Colonic mucosa (tissue), 4 donors: ENCODE data around the gene UTS2. TPM values are rescaled to one million over a fixed set of nuclear protein-coding genes. Genes with fewer than 3 reads are reported as not detected.

Source experiments
- DNase-seq: peaks from one replicate; pipeline ENCODE4 v3.0.0-alpha.2; 2020
- H3K27ac ChIP-seq: fragments of 200-600 bp; one replicate; pipeline ENCODE4 v1.8.0; 2021
- H3K27me3 ChIP-seq: fragments of 200-600 bp; one replicate; pipeline ENCODE4 v1.8.0; 2021
- H3K36me3 ChIP-seq: fragments of 200-600 bp; one replicate; pipeline ENCODE4 v1.8.0; 2021
- H3K4me1 ChIP-seq: fragments of 200-600 bp; one replicate; pipeline ENCODE4 v1.8.0; 2021; ENCODE audit warnings: mild to moderate bottlenecking
- H3K4me3 ChIP-seq: fragments of 200-600 bp; one replicate; pipeline ENCODE4 v1.8.0; 2021
- H3K9ac ChIP-seq, 2 donors: one replicate each; pipeline ENCODE4 v1.7.0; 2013; ENCODE audit warnings: control low read depth in 2 of 2, low read depth in 2 of 2, low read length in 2 of 2
- H3K9me3 ChIP-seq: fragments of 200-600 bp; one replicate; pipeline ENCODE4 v1.8.0; 2021
- intact Hi-C: fragments of 100-400 bp; cut with DNase I; formaldehyde crosslinking; loops from one replicate; pipeline ENCODE4 v1.14.1; 2022
- total RNA-seq, 2 donors: library from RNA; stranded (reverse); fragmentation: NEBNext Ultra II Directional in 1 of 2; extraction: Animal tissue kit (Norgen Biotek cat#: 25700) in 1 of 2; gene quantifications; one replicate each; pipeline ENCODE4 v1.2.1, GENCODE V29; 2021
- TF ChIP-seq, protein P1 (sequence below): fragments of 200-600 bp; IDR thresholded peaks from one replicate; pipeline ENCODE4 v1.8.0; 2022; ENCODE audit warnings: antibody characterized with exemption, mild to moderate bottlenecking
- donor health status: healthy.
- donor health status: DM: no; HTN: no; CAD: no.
- donor health status: DM: no; HTN: no; CAD: no.

UTS2 gene
- total RNA-seq, 2 donors from 2014 or later = 0.20 TPM; not detected in 1

DNA sequence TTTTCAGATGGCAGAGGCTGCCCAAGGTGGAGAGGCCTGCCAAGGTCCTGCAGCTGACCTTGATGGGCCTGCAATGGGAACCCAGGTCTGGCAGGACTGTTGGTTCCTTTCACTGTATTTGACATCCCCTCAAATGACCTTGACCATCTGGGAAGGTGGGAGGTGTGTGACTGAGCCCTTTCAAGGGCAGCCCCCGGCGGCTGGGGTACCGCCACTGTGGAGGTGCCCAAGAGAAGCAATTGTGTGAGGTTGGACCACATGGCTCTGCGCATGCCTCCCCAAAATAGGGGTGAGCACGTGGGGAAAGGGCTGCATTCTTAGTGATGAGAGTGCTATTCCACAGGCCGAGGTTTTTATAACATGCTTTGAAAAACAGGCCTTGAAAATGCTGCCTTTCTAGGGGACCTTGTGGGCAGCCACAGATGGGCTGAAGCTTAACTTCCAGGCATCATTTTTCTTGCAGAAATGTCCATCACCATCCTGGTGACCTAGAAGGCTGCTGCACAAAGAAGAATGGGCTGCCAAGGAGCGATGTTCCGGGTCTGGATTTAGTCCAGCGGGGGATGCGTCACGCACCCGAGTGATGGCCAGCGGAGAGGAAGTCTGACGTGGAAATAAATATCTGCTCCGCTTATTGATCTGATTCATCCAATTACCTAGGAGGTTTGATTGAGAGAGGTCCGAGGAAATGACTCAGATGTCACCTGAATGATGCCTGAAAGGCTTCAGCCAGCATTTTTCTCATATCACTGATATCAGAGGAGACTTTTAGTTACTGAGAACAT is 16.5 kb upstream of the UTS2 start:
- H3K9me3 ChIP-seq = no peaks in the 10 kb centered on the region
- intact Hi-C loops = no loop called here
- H3K4me3 ChIP-seq = no peak overlapping the region
- TF ChIP-seq, protein P1, sequence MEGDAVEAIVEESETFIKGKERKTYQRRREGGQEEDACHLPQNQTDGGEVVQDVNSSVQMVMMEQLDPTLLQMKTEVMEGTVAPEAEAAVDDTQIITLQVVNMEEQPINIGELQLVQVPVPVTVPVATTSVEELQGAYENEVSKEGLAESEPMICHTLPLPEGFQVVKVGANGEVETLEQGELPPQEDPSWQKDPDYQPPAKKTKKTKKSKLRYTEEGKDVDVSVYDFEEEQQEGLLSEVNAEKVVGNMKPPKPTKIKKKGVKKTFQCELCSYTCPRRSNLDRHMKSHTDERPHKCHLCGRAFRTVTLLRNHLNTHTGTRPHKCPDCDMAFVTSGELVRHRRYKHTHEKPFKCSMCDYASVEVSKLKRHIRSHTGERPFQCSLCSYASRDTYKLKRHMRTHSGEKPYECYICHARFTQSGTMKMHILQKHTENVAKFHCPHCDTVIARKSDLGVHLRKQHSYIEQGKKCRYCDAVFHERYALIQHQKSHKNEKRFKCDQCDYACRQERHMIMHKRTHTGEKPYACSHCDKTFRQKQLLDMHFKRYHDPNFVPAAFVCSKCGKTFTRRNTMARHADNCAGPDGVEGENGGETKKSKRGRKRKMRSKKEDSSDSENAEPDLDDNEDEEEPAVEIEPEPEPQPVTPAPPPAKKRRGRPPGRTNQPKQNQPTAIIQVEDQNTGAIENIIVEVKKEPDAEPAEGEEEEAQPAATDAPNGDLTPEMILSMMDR = no peak
- DNase-seq = no peak
- no peak overlapping the region for H3K27ac ChIP-seq
- no peaks in the 10 kb centered on the region for H3K4me1 ChIP-seq
- no peaks in the 10 kb centered on the region for H3K36me3 ChIP-seq
- H3K9ac ChIP-seq = no peak overlapping the region
- H3K27me3 ChIP-seq = no peaks in the 10 kb centered on the region

DNA sequence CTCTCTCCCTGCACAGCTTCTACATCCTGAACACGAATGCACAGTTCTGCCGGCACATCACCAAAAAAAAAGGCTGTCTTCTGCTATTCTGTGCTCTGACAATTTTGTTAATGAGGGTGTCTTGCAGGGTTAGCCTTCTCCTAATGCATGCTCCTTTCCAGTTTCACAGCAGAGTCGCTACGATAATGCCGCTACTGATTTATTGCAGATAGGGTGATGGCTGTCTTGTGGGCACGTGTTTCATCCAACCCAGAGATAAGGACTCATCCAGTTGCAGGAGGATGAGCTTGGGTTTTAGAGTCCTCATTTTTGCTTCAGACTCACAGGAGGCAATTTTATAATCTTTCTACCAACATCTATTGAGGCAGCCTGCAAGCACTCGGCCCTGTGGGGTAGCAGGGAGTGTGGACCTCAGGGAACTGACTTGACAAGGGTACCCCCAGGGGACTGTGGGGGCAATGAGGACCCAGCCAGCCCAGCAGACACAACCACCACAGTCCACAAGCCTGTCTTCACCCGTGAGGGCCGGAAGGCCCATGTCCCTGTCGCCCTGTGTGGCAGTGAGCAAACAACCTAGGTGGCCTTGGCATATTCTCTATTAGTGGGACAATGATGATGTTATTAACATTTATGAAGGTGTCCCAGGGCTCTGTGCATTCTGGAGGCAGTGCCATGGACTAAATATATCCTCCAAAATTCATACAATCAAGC is 15.4 kb upstream of the UTS2 start:
- intact Hi-C loops = no loop called here

DNA sequence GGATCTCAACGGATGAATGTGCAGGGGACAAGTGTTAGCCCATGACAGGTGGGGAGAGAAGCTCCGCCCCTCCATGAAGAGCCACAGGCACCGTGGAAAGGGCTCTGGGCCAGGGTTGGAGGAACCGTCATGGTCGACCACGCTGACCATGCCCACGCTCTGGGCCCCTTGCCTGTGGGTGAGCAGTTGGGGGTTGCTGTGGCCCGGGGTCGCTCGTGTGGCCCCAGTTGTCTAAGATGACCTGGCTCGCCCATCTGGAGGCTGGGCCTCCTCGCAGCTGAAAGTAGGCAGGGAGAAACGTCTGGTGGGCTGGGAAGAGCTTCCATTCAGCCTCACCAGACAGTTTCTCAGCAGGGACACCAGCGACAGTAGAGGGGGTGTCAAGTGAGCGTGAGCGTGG is 13.1 kb upstream of the UTS2 start:
- H3K4me3 ChIP-seq = no peak overlapping the region
- no peaks in the 10 kb centered on the region for H3K27me3 ChIP-seq
- DNase-seq = no peak
- intact Hi-C loops = no loop called here
- no peak overlapping the region for H3K9ac ChIP-seq
- H3K27ac ChIP-seq = no peak overlapping the region
- H3K9me3 ChIP-seq = no peaks in the 10 kb centered on the region
- TF ChIP-seq, protein P1 = no peak
- H3K4me1 ChIP-seq = no peaks in the 10 kb centered on the region
- H3K36me3 ChIP-seq = no peaks in the 10 kb centered on the region

More for the DNA sequence above, 15.4 kb upstream of the UTS2 start:
- H3K36me3 ChIP-seq = no peaks in the 10 kb centered on the region
- no peak overlapping the region for H3K27ac ChIP-seq
- no peak overlapping the region for H3K9ac ChIP-seq
- DNase-seq = no peak
- H3K4me1 ChIP-seq = no peaks in the 10 kb centered on the region
- H3K27me3 ChIP-seq = no peaks in the 10 kb centered on the region
- H3K9me3 ChIP-seq = no peaks in the 10 kb centered on the region
- TF ChIP-seq, protein P1 = no peak
- H3K4me3 ChIP-seq = no peak overlapping the region

DNA sequence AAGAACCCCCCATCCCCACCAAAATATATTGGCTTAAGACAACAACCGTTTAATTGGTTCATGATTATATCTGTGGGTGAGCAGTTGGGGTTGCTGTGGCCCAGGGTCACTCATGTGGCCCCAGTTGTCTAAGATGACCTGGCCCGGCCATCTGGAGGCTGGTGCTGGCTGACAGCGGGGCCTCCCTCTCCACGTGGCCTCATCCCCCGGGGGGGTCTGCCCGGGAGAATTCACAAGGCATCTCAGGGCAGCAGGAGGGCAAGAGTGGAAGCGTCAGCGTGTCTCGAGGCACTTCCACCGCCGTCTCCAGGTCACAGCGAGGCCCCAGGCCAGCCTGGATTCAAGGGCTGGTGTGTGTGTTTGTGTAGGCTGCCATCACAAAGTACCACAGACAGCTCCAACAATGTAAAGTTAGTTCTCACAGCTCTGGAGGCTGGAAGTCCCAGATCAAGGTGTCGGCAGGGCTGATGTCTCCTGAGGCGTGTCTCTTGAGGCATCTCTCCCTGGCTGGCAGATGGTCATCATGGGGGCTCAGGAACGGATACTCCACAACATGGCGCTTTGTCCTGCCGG is 11.0 kb upstream of the UTS2 start:
- TF ChIP-seq, protein P1 = no peak
- H3K27me3 ChIP-seq = no peaks in the 10 kb centered on the region
- no peak overlapping the region for H3K27ac ChIP-seq
- no peak overlapping the region for H3K4me3 ChIP-seq
- H3K9me3 ChIP-seq = no peaks in the 10 kb centered on the region
- H3K9ac ChIP-seq = no peak overlapping the region
- H3K36me3 ChIP-seq = no peaks in the 10 kb centered on the region
- no peak for DNase-seq
- H3K4me1 ChIP-seq = no peaks in the 10 kb centered on the region
- intact Hi-C loops = no loop called here

DNA sequence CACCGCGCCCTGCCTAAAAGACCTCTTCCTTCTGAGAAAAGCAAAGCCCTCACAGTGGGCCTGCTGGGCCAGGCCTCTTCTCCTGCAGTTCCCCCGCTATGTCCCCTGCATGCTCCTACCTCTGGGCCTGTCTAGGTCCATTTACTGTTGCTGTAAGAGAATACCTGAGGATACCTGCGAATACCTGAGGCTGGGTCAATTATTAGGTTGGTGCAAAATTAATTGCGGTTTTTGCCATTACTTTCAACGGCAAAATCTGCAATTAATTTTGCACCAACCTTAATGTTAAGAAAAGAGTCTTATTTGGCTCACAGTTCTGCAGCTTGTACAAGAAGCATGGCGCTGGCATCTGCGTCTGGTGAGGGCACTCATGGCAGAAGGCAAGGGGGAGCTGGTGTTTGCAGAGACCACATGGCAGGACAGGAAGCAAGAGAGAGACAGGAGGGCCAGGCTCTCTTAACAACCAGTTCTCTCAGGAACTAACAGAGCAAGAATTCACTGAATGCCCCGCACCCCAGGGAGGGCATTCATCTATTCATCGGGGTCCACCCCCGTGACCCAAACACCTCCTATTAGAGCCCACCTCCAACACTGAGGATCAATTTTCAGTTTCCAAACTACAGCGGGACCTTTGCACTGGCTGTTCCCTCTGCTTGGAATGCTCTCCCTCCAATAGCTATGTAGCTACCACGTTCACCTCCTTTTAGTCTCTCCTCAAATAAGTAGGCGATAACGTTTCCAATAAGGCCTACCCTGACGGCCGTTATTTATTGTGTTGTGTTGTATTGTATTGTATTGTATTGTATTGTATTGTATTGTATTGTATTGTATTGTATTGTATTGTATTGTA is 9.6 kb upstream of the UTS2 start:
- Histone ChIP-seq H3K9ac (no peak overlapping the region), H3K36me3 (no peaks in the 10 kb centered on the region), H3K27me3 (no peaks in the 10 kb centered on the region), H3K4me1 (no peaks in the 10 kb centered on the region), H3K4me3 (no peak overlapping the region), H3K27ac (no peak overlapping the region), H3K9me3 (no peaks in the 10 kb centered on the region)
- DNase-seq = no peak
- intact Hi-C loops = no loop called here
- TF ChIP-seq, protein P1 = no peak
